GM06990 (cell line): ENCODE results near the gene CCR5AS.

Source experiments
- DNase-seq: peaks from one replicate; pipeline ENCODE4 v3.0.0-alpha.2; 2011; ENCODE audit not compliant: insufficient read length; ENCODE audit errors: extremely low read depth
- H3K27me3 ChIP-seq: replicated peaks from 2 replicates; pipeline ENCODE4 v1.6.0; 2011; ENCODE audit warnings: low read length; ENCODE audit not compliant: control insufficient read depth, insufficient read depth
- H3K36me3 ChIP-seq: 2 replicates; pipeline ENCODE4 v1.5.1; 2011; ENCODE audit warnings: low read length; ENCODE audit not compliant: control insufficient read depth, insufficient read depth
- H3K4me3 ChIP-seq: replicated peaks from 2 replicates; pipeline ENCODE4 v1.5.1; 2011; ENCODE audit warnings: low read depth, mild to moderate bottlenecking, control low read depth, low read length
- CTCF ChIP-seq: IDR thresholded peaks from 2 replicates; pipeline ENCODE4 v1.5.1; 2011; ENCODE audit warnings: low read length, control low read depth, mild to moderate bottlenecking, inconsistent platforms; ENCODE audit not compliant: insufficient read depth, poor library complexity, severe bottlenecking

CCR5AS gene

GRCh38 chr3:46369151-46369550, 37.7 kb downstream of the CCR5AS start:
- H3K27me3 ChIP-seq: no peaks in the 10 kb centered on the region; the same call in 1 of the 2 replicates
- no peak for TF ChIP-seq CTCF
- no peaks in the 10 kb centered on the region for H3K36me3 ChIP-seq
- no peak for DNase-seq
- no peak overlapping the region for H3K4me3 ChIP-seq

GRCh38 chr3:46368569-46368968, 38.3 kb downstream of the CCR5AS start:
- DNase-seq: peak; percentile 54
- H3K27me3 ChIP-seq: no peaks in the 10 kb centered on the region; the same call in 1 of the 2 replicates
- H3K36me3 ChIP-seq: no peaks in the 10 kb centered on the region
- peak; percentile 71 for TF ChIP-seq CTCF
- H3K4me3 ChIP-seq: no peak overlapping the region

GRCh38 chr3:46367811-46368210, 39.1 kb downstream of the CCR5AS start:
- no peak for DNase-seq
- Histone ChIP-seq H3K36me3 (no peaks in the 10 kb centered on the region), H3K27me3 (no peaks in the 10 kb centered on the region; the same call in 1 of the 2 replicates), H3K4me3 (no peak overlapping the region)
- no peak for TF ChIP-seq CTCF

- H3K4me3 ChIP-seq: no peak overlapping the region
- no peaks in the 10 kb centered on the region; the same call in 1 of the 2 replicates for H3K27me3 ChIP-seq
- DNase-seq: no peak
- TF ChIP-seq CTCF: no peak
- no peaks in the 10 kb centered on the region for H3K36me3 ChIP-seq
Measured at GRCh38 chr3:46365737-46366524, 40.9 kb downstream of the CCR5AS start.

GRCh38 chr3:46365041-46365440, 41.8 kb downstream of the CCR5AS start:
- Histone ChIP-seq H3K36me3 (no peaks in the 10 kb centered on the region), H3K27me3 (no peaks in the 10 kb centered on the region; the same call in 1 of the 2 replicates), H3K4me3 (no peak overlapping the region)
- DNase-seq: no peak
- no peak for TF ChIP-seq CTCF
